Measurements from ENCODE around the gene LRRC49.

- TF ChIP-seq EZH2 (IDR thresholded peaks at IDR 0.05; ENCODE audit: insufficient read depth, low read length) (no peak), CTCF (IDR thresholded peaks at IDR 0.05; ENCODE audit: insufficient read depth, low read depth, low read length) (no peak)
These were observed 201.5 kb downstream of the LRRC49 start for GRCh38 chr15:71094137-71094536.

Measured in astrocyte (in vitro differentiated cells and primary cell).